HepG2 (cell line): ENCODE measurements around the gene COQ3. TPM values are rescaled to one million over a fixed set of nuclear protein-coding genes. Genes with fewer than 3 reads are reported as not detected.
A peak's percentile ranks its signal among the peaks of the same experiment; 100 is the strongest.

ENCODE experiments used
- ATAC-seq: fragments of 200-7000 bp; cut with Tn5 transposase; 3 replicates; pipeline ENCODE4 v1.9.1; 2020; ENCODE audit warnings: mild to moderate bottlenecking, moderate library complexity
- BruUV-seq: library from RNA; stranded (reverse); fragments of 400-500 nt; replicated peaks from 2 replicates; lab custom pipeline; 2021; lab: Mats Ljungman, UMichigan
- CTCF ChIA-PET: fragments of 300-600 bp; formaldehyde crosslinking; extraction: SDS; loops from one replicate; lab custom pipeline; 2021; ENCODE audit warnings: low total read pairs, inconsistent platforms, low intra/inter-chr PET ratio; lab: Yijun Ruan, JAX
- POLR2A ChIA-PET: fragments of 350-600 bp; sonication (Branson Sonifier 250); formaldehyde crosslinking; loops from one replicate; lab custom pipeline; 2020; ENCODE audit warnings: antibody characterized with exemption, inconsistent platforms; lab: Yijun Ruan, JAX
- DNase-seq: peaks from one replicate; pipeline ENCODE4 v3.0.0-alpha.2; 2015; ENCODE audit warnings: low spot score
- FAIRE-seq: peaks from 3 replicates; lab custom pipeline; 2011; peaks lifted over from hg19 to GRCh38; lab: Jason Lieb, UNC
- H2AFZ ChIP-seq: one replicate; pipeline ENCODE4 v1.6.1; 2011; ENCODE audit warnings: low read length, inconsistent platforms
- H3K27ac ChIP-seq: fragments of 300-600 bp; 3 replicates; pipeline ENCODE4 v1.8.0; 2011; ENCODE audit warnings: mixed run types, mild to moderate bottlenecking, mixed read lengths, low read length, inconsistent platforms; ENCODE audit not compliant: insufficient read depth; ENCODE audit errors: extremely low read length
- H3K27me3 ChIP-seq, 2 experiments: fragments of 200-600 bp in 1 of 2; 2 replicates in 1 of 2; 3 replicates in 1 of 2; pipeline versions ENCODE4 v1.6.0 to v1.8.0; 2011; ENCODE audit warnings: low read length in 2 of 2, mild to moderate bottlenecking in 2 of 2, moderate library complexity in 2 of 2, inconsistent platforms in 1 of 2; ENCODE audit not compliant: insufficient read depth in 2 of 2, control insufficient read depth in 1 of 2
- H3K36me3 ChIP-seq, 2 experiments: fragments of 200-600 bp in 1 of 2; replicated peaks in 1 of 2; 2 replicates in 1 of 2; 3 replicates in 1 of 2; pipeline versions ENCODE4 v1.5.1 to v1.8.0; 2011; ENCODE audit warnings: low read length in 2 of 2, inconsistent platforms in 1 of 2; ENCODE audit not compliant: insufficient read depth in 2 of 2, control insufficient read depth in 1 of 2
- H3K4me1 ChIP-seq: 2 replicates; pipeline ENCODE4 v1.5.1; 2012; ENCODE audit warnings: low read length, inconsistent platforms; ENCODE audit not compliant: insufficient read depth
- H3K4me2 ChIP-seq: 2 replicates; pipeline ENCODE4 v1.6.0; 2011; ENCODE audit warnings: low read depth, low read length, inconsistent platforms
- H3K4me3 ChIP-seq, 3 experiments: fragments of 200-600 bp in 1 of 3; sonication (generic), shearing (Covaris generic) in 1 of 3; replicated peaks in 1 of 3; 2 replicates each; pipeline ENCODE4 v1.5.1; 2011 to 2016; ENCODE audit warnings: low read length in 3 of 3, inconsistent platforms in 2 of 3, low read depth in 2 of 3, mild to moderate bottlenecking in 2 of 3, control low read depth in 1 of 3, mixed read lengths in 1 of 3; ENCODE audit not compliant: insufficient read depth in 1 of 3
- H3K79me2 ChIP-seq: one replicate; pipeline ENCODE4 v1.6.1; 2011; ENCODE audit warnings: low read length, inconsistent platforms; ENCODE audit not compliant: insufficient read depth
- H3K9ac ChIP-seq: 2 replicates; pipeline ENCODE4 v1.6.0; 2011; ENCODE audit warnings: mild to moderate bottlenecking, low read depth, low read length, inconsistent platforms; ENCODE audit not compliant: insufficient read depth
- H3K9me3 ChIP-seq: 2 replicates; pipeline ENCODE4 v1.5.1; 2012; ENCODE audit warnings: mild to moderate bottlenecking, low read length
- H4K20me1 ChIP-seq: 2 replicates; pipeline ENCODE4 v1.6.0; 2011; ENCODE audit warnings: inconsistent platforms, mild to moderate bottlenecking, low read length, moderate library complexity; ENCODE audit not compliant: insufficient read depth
- ARID3A ChIP-seq: IDR thresholded peaks from 2 replicates; pipeline ENCODE4 v1.6.1; 2012; ENCODE audit warnings: low read depth, low read length, improper control_type of control experiment
- BCLAF1 ChIP-seq: fragments of 450-650 bp; IDR thresholded peaks from 2 replicates; pipeline ENCODE4 v1.6.1; 2017; ENCODE audit warnings: mild to moderate bottlenecking
- PRPF4 ChIP-seq: fragments of 200-400 bp; formaldehyde crosslinking; IDR thresholded peaks from 2 replicates; pipeline ENCODE4 v1.6.1; 2016; ENCODE audit warnings: low read length, low read depth; ENCODE audit not compliant: poor library complexity, severe bottlenecking
- ZFP1 ChIP-seq: IDR thresholded peaks from 2 replicates; pipeline ENCODE4 v1.6.1; 2016
- ZNF224 ChIP-seq: sonication (generic); formaldehyde crosslinking; IDR thresholded peaks from 2 replicates; pipeline ENCODE4 v1.5.0; 2020; ENCODE audit warnings: mild to moderate bottlenecking, missing genetic modification reagents
- ZNF24 ChIP-seq: fragments of 450-650 bp; IDR thresholded peaks from 2 replicates; pipeline ENCODE4 v1.6.1; 2017; ENCODE audit warnings: antibody characterized with exemption, mild to moderate bottlenecking
- ZNF75D ChIP-seq: sonication (generic); formaldehyde crosslinking; IDR thresholded peaks from 2 replicates; pipeline ENCODE4 v1.8.1; 2023; ENCODE audit warnings: missing genetic modification reagents, mild to moderate bottlenecking, borderline replicate concordance
- WGBS: methylation state at CpG from one replicate; pipeline ENCODE4 v1.1.6; 2017; ENCODE audit warnings: low lambda C conversion rate; 5-methylcytosine and 5-hydroxymethylcytosine counted together
- in situ Hi-C: cut with HindIII; loops from 2 replicates; pipeline ENCODE4 v1.10.0; 2017; ENCODE audit warnings: low pct_unique_long_range_greater_than_20kb; ENCODE audit not compliant: extremely low pct_ligation_motif_present
- intact Hi-C: fragments of 100-400 bp; cut with micrococcal nuclease; formaldehyde crosslinking; loops from one replicate; pipeline ENCODE4 v1.10.0; 2022; ENCODE audit not compliant: unreplicated experiment
- polyA plus RNA-seq, 8 experiments: library from polyadenylated mRNA; depleted of rRNA in 3 of 8; stranded (reverse) in 7 of 8; unstranded in 1 of 8; fragments of >200 nt; fragmentation: Illumina TruSeq in 4 of 8; extraction: Trizol in 4 of 8; gene quantifications; 2 replicates each; pipeline versions ENCODE4 v1.2.1 to v1.2.3, GENCODE V29; 2011 to 2016; ENCODE audit warnings: low read depth in 4 of 8, missing spikeins in 1 of 8, mixed read lengths in 1 of 8; ENCODE audit not compliant: insufficient read depth in 1 of 8
- total RNA-seq, 5 experiments: library from RNA; depleted of rRNA; stranded (reverse); fragments of >200 nt; fragmentation: Illumina TruSeq; extraction: Trizol; gene quantifications; 2 replicates each; pipeline ENCODE4 v1.2.3, GENCODE V29; 2016; ENCODE audit warnings: low read depth in 1 of 5

The COQ3 gene
- total and polyA plus RNA-seq, 2 of the 13 experiments (the other 11 are each of a cell fraction or from before 2014, with no cell fraction given) = 5.3 to 20.5 TPM

- TF ChIP-seq BCLAF1 (no peak), PRPF4 (no peak), ARID3A (no peak), ZFP1 (CRISPR knock-in tag) (no peak), ZNF75D (no peak)
- TF ChIP-seq, all 625 proteins: peak for 0
Measured at GRCh38 chr6:99431901-99432300, 37.9 kb upstream of the COQ3 start (continued).

GRCh38 chr6:99427988-99428387 is 34.0 kb upstream of the COQ3 start:
- Histone ChIP-seq H3K27ac (no peak overlapping the region), H3K9ac (no peak overlapping the region), H3K36me3 (no peaks in the 10 kb centered on the region; a peak in 2 of 5 replicates), H3K4me1 (peaks cover 41% of the 10 kb centered on the region), H3K9me3 (no peaks in the 10 kb centered on the region), H2AFZ (no peak overlapping the region), H3K4me2 (no peak overlapping the region; the same call in 1 of the 2 replicates), H3K4me3 (no peak overlapping the region), H3K27me3 (no peaks in the 10 kb centered on the region; a peak in 1 of 5 replicates), H4K20me1 (peaks cover 16% of the 10 kb centered on the region), H3K79me2 (peaks cover 35% of the 10 kb centered on the region)
- in situ Hi-C loops (no loop called here), intact Hi-C loops (no loop called here)
- no peak for FAIRE-seq
- BruUV-seq = no TSS peak
- peak; percentile 74; the same call in 1 of the 2 replicates for TF ChIP-seq ZNF24
- TF ChIP-seq ZNF224 (CRISPR knock-in tag) = no peak
- WGBS = 94% methylated on average over 5 of the region's 5 CpGs
- DNase-seq = no peak
- no peak for ATAC-seq
- ChIA-PET POLR2A (no interaction called here), CTCF (no interaction called here)
